Right cardiac atrium (tissue), 5 donors: Measurements from ENCODE around the gene ISCA2. TPM values are rescaled to one million over a fixed set of nuclear protein-coding genes. Genes with fewer than 3 reads are reported as not detected.

Source experiments
- ATAC-seq, 2 donors: fragments of 200-7000 bp; cut with Tn5 transposase; one replicate each; pipeline versions ENCODE4 v1.8.0 to v1.9.1; 2020; ENCODE audit warnings: moderate library complexity in 2 of 2, mild to moderate bottlenecking in 1 of 2
- DNase-seq, 3 donors: peaks; one replicate each; pipeline ENCODE4 v3.0.0-alpha.2; 2020
- H3K27ac ChIP-seq: one replicate; pipeline ENCODE4 v1.5.1; 2013; ENCODE audit warnings: mild to moderate bottlenecking, low read length, control low read depth, moderate library complexity
- H3K27me3 ChIP-seq: one replicate; pipeline ENCODE4 v1.6.1; 2013; ENCODE audit not compliant: control insufficient read depth, insufficient read depth
- H3K4me1 ChIP-seq: one replicate; pipeline ENCODE4 v1.6.1; 2013; ENCODE audit warnings: low read length; ENCODE audit not compliant: control insufficient read depth, insufficient read depth
- H3K4me3 ChIP-seq: one replicate; pipeline ENCODE4 v1.5.1; 2013; ENCODE audit warnings: low read length, control low read depth
- H3K9me3 ChIP-seq: one replicate; pipeline ENCODE4 v1.6.1; 2013; ENCODE audit warnings: low read length; ENCODE audit not compliant: control insufficient read depth
- WGBS: extraction: QIAGEN DNeasy Blood & Tissue Kit; methylation state at CpG from one replicate; pipeline ENCODE4 v1.1.7; 2013; 5-methylcytosine and 5-hydroxymethylcytosine counted together
- intact Hi-C, 4 donors: fragments of 100-400 bp; cut with DNase I; formaldehyde crosslinking; loops; one replicate each; pipeline versions ENCODE4 v1.11.0 to v1.14.0; 2022 to 2023
- polyA plus RNA-seq: library from polyadenylated mRNA; stranded (reverse); fragments of 200-250 nt; gene quantifications from one replicate; pipeline ENCODE4 v1.2.3, GENCODE V29; 2013
- total RNA-seq, 4 donors: library from RNA; stranded (reverse); fragmentation: NEBNext Ultra II Directional; extraction: Animal tissue kit (Norgen Biotek cat#: 25700); gene quantifications; one replicate each; pipeline ENCODE4 v1.2.1, GENCODE V29; 2021
- donor health status: healthy with polysubstance abuse.
- donor health status: DM: no; HTN: yes; CAD: no.
- donor health status: DM: no; HTN: no; CAD: no.
- donor health status: DM: no; HTN: yes; CAD: no; lungs with severe emphysema.
- donor health status: DM: yes; HTN: yes; CAD: no.

The ISCA2 gene
- total and polyA plus RNA-seq, 5 donors: 29.2 to 45.1 (median 35.3) TPM

DNA sequence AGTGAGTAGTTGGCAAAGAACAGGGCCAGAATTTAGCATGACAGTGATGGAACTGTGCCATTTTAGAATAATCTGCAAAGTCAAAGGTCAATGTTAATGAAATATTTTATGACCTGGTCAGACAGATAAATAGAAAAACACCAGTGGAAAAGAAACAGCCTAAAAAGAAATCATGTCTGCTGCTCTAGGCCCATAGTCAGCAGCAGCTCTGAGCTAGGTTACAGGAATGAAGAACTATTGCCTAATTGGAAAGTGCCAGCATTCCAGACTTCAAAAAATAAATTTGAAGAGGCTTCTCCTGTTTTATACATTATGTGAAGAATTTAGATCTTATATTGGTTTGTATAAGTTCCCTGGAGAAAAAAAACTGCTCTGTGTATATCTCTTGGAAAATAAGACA, 10.2 kb upstream of the ISCA2 start:
- H3K27me3 ChIP-seq: no peaks in the 10 kb centered on the region
- intact Hi-C loops: loop anchor here in 1 of 4 donors (5.0 kb wide), 1 partner anchor 116 kb away; no protein-coding TSS in a partner anchor
- H3K27ac ChIP-seq: no peak overlapping the region
- peaks cover 5% of the 10 kb centered on the region for H3K4me1 ChIP-seq
- H3K9me3 ChIP-seq: no peaks in the 10 kb centered on the region
- no peak overlapping the region for H3K4me3 ChIP-seq
- ATAC-seq: no peak
- DNase-seq: no peak

DNA sequence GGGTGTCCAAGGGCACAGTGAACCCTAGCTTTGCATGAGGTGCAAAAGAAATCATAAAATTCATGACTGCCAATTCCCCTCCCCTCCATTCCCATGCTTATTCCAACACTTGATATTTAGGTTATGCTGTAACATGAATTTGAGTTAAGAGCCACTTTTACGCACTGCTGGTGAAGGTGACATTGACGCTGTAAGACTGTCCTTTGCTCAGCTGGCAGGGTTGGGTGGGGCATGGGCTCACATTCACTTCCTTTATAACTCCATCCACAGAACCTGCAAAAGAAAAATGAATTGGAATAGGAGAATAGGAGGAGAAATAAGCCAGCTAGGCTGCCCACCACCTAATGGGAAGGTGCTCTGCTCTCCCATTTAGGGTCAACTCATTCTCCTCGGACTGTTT, 7.4 kb upstream of the ISCA2 start:
- ATAC-seq: peak in 1 of 2 donors; percentile 15
- no peaks in the 10 kb centered on the region for H3K27me3 ChIP-seq
- 69% methylated on average over 3 of the region's 3 CpGs for WGBS
- H3K9me3 ChIP-seq: no peaks in the 10 kb centered on the region
- H3K4me1 ChIP-seq: peaks cover 5% of the 10 kb centered on the region
- H3K27ac ChIP-seq: no peak overlapping the region
- DNase-seq: no peak
- intact Hi-C loops: no loop called here
- H3K4me3 ChIP-seq: no peak overlapping the region

DNA sequence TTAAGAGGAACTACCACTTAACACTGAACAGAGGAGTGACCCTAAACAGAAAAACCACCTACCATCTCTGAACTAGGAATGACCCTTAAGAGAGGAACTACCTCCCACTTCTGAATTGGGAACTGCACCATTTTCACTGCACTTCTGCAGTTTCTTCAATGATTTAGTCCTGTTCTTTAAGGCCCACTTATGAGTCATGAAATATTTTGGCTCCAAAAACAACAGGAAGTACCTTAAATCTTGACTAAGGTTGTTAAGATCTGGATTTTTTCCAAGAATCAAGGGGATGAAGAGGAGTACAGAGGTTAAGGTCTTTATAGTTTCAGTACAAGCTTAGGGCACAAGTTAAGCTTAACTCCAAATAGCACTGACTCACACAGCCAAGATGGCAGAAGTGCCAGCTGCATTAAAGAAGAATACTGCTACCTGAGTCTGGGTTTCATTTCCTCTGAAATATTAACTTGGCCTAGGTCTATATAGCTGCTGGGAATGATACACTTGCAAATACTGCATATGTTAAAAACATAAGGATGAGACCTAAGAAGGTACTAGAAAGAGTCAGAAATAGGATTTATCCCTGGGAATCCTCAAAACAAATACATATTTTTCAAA, 4.7 kb upstream of the ISCA2 start:
- ATAC-seq: no peak
- H3K27me3 ChIP-seq: no peaks in the 10 kb centered on the region
- DNase-seq: no peak
- no peak overlapping the region for H3K27ac ChIP-seq
- H3K4me3 ChIP-seq: no peak overlapping the region
- intact Hi-C loops: no loop called here
- no peaks in the 10 kb centered on the region for H3K9me3 ChIP-seq
- peaks cover 7% of the 10 kb centered on the region for H3K4me1 ChIP-seq

DNA sequence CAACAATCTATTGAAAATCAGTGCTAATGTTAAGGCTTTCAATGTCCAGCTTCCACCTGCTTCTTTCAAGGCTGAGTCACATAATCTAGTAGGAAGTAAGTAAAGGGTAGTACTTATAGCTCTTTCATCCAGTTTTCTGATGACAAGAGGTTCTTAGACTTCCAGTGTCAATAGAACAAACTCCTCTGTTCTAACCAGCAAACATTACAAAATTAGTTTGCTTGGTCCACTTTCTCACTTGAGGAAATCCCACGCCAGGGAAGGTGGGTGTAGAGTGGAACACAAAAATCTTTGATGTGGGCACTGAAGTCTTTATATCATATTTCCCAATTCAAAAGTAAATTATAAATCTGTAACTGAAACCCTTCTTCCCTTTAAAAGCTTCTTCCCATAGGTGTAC, 3.1 kb upstream of the ISCA2 start:
- DNase-seq (no peak), ATAC-seq (no peak)
- Histone ChIP-seq H3K27ac (no peak overlapping the region), H3K4me3 (no peak overlapping the region), H3K9me3 (no peaks in the 10 kb centered on the region), H3K27me3 (no peaks in the 10 kb centered on the region), H3K4me1 (peaks cover 7% of the 10 kb centered on the region)
- WGBS: 94% methylated on average over 1 of the region's 1 CpG
- intact Hi-C loops: no loop called here

DNA sequence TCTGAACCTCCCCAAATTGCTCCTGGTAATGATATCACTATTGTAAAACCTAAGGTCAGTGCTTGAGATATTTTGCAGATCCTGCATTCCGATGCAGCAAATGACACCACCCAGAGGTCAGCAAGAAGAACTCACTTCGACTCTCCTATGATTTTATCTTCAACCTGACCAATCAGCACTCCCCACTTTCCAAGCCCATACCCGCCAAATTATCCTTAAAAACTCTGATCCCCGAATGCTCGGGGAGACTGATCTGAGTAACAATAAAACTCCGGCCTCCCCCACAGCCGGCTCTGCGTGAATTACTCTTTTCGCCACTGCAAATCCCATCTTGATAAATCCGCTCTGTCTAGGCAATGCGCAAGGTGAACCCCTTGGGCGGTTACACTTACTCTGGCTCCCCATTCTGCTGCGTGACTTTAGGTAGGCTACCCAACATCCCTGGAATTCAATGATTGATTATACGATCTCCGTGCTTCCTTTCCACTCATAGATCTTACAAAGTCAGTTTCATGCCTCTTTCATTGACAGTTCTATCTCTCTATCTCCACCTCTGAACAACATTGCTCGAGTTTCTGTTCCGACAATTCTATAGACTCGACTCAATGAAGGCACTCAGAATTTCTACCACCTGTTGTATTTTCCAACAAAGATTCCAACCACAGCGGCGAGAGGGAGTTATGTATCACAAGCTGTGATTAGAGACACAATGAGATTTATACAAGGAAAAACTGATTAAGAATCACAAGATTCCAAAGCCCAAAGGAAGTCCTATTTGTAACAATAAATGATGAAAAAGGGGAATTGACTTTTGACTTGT, 1.4 kb upstream of the ISCA2 start:
- Histone ChIP-seq H3K27me3 (no peaks in the 10 kb centered on the region), H3K4me1 (peaks cover 4% of the 10 kb centered on the region), H3K9me3 (no peaks in the 10 kb centered on the region), H3K4me3 (peak overlapping the region; percentile 85), H3K27ac (no peak overlapping the region)
- no peak for ATAC-seq
- 3% methylated on average over 20 of the region's 20 CpGs for WGBS
- DNase-seq: peak in 1 of 3 donors; percentile 32
- intact Hi-C loops: no loop called here

DNA sequence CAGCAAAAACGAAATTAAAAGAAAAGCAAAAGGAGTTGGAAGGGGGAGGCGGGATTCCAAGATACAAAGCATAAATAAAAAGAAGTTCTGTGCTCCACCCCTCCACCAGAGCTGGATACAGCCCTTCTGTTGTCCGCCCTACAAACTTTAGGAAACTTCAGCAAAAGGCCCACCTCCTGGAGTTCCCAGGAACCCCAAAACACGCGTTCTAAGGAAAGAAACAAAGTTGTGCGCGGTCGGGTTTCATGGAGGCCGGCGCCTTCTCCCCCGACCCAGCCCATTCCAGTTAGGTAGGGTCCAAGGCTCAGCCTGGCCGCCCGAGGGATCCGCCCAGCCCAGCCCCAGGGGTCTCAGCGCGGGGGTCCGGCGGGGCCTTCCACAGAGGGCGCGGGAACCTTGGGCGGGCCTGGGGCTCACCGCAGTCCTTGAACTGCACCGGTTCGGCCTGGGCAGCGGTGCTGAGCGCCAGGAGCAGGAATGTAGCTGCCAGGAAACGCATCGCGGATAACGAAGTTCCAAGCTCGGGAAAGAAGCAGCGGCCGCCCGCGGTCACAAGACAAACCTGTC, 706 bp upstream of the ISCA2 start, which contains the start of gene NPC2:
Gene NPC2 (minus strand): TSS at position 530 of the 567 bp plus-strand sequence. CDS start 31 bp downstream, at position 499.
- Histone ChIP-seq H3K9me3 (no peaks in the 10 kb centered on the region), H3K4me3 (peak within 1 kb of the TSS; percentile 85), H3K27me3 (no peaks in the 10 kb centered on the region), H3K4me1 (peaks cover 1% of the 10 kb centered on the region), H3K27ac (peak within 1 kb of the TSS; percentile 94)
- under 1% methylated on average over 35 of the region's 35 CpGs for WGBS
- intact Hi-C loops: no loop called here
- ATAC-seq (peak in 1 of 2 donors; percentile 54), DNase-seq (peak in 1 of 3 donors; percentile 26)

DNA sequence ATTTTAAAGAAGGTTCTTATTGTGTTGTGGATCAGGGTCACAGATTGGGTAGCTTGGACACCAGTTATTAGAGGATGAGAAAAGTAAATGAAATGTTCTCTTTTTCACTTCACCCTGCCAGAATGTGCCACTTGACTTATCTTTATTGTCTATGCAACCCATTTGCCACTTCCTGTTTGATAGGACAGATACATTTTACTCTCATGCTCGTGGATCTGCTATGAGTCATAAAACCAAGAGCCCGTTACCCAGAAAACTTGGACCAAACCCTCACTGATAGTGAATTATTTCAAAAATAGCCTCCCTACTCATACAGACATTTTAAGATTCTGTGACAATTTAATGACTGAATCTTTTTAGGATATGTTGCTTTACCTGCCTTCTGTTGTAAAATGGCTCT, 1.8 kb downstream of the ISCA2 start:
- no peaks in the 10 kb centered on the region for H3K9me3 ChIP-seq
- intact Hi-C loops: no loop called here
- no peaks in the 10 kb centered on the region for H3K27me3 ChIP-seq
- H3K4me1 ChIP-seq: peaks cover 1% of the 10 kb centered on the region
- WGBS: 23% methylated on average over 2 of the region's 2 CpGs
- no peak overlapping the region for H3K4me3 ChIP-seq
- DNase-seq (no peak), ATAC-seq (no peak)
- no peak overlapping the region for H3K27ac ChIP-seq

DNA sequence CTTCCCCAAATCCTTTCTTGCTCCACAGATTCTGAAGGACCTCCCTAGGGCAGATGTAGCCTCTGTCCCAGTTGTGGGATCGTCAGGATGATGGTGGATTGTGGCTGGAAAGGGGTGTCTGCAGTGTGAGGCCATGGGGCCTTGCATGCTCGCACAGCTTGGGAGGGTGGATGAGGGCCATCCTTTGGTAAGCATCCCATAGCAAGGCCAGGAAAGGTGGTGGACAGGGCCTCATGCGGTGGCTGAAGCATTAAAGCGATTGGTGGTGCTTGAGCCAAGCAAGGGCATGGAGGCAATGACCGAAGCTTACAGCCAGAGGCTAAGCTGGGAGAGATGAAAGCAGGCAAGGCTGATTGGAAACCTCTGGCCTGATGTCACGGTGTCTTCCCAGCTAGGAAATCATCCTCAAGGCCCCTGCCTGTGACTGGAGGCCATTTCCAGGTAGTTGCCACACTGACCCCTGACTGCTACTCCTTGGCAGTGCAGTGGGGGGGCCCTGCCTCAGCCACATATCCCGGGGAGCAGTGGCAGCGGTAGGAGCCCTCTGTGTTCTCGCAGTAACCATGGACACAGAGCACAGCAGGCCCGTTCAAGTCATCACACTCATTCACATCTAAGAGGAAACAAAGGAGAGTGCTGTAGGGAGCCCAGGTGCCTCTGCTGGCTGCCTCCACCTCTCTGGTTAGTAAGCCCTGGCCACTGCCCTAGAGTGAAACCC, 7.0 kb downstream of the ISCA2 start:
- peak; percentile 3 to 9 for ATAC-seq
- intact Hi-C loops: loop anchor here in 3 of 4 donors (5.0 to 10.0 kb wide), 2 partner anchors 112 to 114 kb away; partner anchors contain the start of gene LTBP2 (in 3 of the 3)

DNA sequence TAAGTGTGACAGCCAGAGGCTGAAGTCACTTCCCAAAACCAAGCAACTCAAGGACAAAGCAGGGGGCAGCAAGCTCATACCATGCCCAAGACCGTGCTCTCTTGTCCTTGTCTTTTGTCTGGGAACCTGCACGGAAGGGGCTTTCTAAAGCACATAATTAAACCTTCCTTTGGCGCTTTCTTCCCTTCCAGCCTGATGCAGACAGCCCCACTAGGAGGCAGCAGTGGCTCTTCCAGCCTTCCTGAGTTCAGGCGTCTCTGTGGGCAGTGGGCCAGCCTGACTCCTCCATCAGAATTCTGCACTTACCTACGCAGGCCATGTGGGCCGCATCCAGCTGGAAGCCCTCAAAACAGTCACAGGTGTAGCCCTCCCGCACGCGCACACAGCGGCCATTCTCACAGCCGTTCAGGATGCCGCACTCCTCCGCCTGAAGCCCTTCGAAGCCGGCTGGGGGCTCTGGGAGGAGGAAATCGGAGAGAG, 7.6 kb downstream of the ISCA2 start:
- intact Hi-C loops: loop anchor here in 3 of 4 donors (5.0 to 10.0 kb wide), 2 partner anchors 111 to 114 kb away; partner anchors contain the start of gene LTBP2 (in 3 of the 3)
- H3K9me3 ChIP-seq: no peaks in the 10 kb centered on the region
- no peak overlapping the region for H3K4me3 ChIP-seq
- WGBS: 39% methylated on average over 16 of the region's 16 CpGs
- peak; percentile 55 to 69 for ATAC-seq
- peak; percentile 85 to 94 (median 90) for DNase-seq
- H3K4me1 ChIP-seq: no peaks in the 10 kb centered on the region
- no peak overlapping the region for H3K27ac ChIP-seq
- H3K27me3 ChIP-seq: no peaks in the 10 kb centered on the region

More for the DNA sequence above, 7.0 kb downstream of the ISCA2 start:
- Histone ChIP-seq H3K4me1 (no peaks in the 10 kb centered on the region), H3K27ac (no peak overlapping the region), H3K4me3 (no peak overlapping the region), H3K9me3 (no peaks in the 10 kb centered on the region), H3K27me3 (no peaks in the 10 kb centered on the region)
- 86% methylated on average over 10 of the region's 10 CpGs for WGBS
- DNase-seq: peak in 1 of 3 donors; percentile 29

DNA sequence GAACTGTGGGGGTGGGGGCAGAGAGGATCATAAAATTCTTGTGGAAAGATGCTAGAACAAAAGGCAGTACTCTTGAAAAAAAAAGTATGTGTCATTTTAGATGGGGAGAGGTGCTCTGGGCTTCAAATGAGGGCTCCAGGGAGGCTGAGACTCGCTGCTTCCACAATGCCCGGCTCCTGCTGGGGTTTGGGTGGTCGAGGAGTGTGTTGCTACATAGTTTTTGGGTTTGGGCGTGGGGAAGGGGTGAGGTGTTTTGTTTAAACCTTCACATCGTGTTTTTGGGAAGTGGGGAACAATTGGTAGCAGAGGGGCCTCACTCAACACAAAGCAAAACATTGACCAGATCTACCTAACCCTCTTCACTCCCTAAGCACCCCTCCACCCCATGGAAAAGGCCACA, 8.1 kb downstream of the ISCA2 start:
- no peak for DNase-seq
- intact Hi-C loops: loop anchor here in 3 of 4 donors (5.0 to 10.0 kb wide), 2 partner anchors 111 to 113 kb away; partner anchors contain the start of gene LTBP2 (in 3 of the 3)
- H3K9me3 ChIP-seq: no peaks in the 10 kb centered on the region
- no peaks in the 10 kb centered on the region for H3K27me3 ChIP-seq
- WGBS: 65% methylated on average over 5 of the region's 5 CpGs
- no peak overlapping the region for H3K27ac ChIP-seq
- H3K4me3 ChIP-seq: no peak overlapping the region
- no peaks in the 10 kb centered on the region for H3K4me1 ChIP-seq
- no peak for ATAC-seq
